ENCODE measurements around the gene HLCS.

HLCS gene

DNA sequence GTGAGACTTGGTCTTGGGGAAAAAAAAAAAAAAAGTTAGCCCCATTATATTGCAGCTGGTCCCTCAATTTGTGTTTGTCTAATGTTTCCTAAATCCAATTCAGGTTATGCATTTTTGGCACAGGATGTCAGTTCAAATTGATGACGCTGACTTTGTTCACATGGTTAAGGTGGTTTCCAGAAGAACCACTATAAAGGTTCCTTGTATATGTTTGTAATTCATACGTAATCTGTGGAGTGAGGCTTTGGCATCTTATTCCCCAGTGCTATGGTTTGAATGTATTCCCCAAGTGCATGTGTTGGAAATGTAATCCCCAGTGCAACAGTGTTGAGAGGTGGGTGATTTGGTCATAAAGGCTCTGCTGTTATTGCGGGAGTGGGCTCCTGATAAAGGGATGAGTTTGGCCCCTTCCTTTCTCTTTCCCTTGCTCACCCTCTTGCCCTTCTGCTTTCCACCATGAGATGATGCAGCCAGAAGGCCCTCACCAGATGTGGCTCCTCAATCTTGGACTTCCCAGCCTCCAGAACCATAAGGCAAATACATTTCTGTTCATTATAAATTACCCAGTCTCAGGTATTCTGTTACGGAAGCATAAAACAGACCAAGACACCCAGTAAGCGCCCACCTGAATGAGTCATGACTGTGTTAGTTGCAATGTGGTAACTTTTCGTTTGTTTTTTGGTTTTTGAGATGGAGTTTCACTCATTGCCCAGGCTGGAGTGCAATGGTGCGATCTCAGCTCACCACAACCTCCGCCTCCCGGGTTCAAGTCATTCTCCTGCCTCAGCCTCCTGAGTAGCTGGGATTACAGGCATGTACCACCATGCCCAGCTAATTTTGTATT, 19.5 kb upstream of the HLCS start:
- DNase-seq: no peak

DNA sequence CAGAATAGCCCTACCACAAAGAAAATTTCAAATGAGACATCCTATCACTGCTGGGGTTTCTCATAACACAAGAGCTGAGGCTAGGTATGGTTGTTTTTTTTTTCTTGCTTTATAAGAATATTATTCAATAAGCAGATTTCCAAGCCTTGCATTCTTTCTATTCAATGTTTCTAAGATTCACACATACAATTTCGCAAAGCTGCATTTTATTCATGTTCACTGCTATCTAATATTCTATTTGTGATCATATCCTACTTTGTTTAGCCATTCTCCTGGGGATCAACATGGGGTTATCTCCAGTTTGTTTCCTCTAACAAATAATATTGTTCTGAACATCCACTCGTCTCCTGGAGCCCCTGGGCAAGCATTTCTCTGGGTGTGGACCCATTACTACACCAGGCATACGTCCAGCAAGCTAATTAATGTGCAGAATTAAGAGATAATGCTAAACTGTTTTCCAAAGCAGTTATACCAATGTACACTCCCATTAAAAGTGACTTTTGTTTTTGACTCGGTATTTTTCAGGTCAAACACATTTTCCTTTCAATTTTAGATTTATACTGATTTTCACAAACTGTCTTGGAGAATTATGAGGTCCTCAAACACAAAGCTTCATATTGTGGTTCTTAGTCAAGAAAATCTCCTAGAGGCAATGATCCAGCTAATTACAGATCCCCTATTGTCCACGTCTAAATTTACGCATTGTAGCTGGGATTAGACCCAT, 15.7 kb upstream of the HLCS start:
- DNase-seq: no peak

DNA sequence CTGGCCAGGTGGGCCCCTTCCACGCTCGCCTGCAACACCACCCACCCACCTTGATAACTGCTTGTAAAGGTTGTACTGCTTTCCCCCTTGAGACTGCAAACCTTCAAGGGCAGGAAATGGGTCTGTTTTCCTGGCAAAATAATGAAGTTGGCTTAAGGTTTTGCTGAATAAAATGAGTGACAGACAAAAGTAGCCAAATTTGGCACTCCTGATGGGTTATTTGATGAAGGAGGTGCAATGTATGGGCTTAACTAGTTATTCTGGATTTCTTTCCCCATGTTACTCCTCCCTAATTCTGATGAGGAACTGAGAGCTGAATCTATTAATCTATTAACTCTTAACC, 14.6 kb upstream of the HLCS start:
- no peak for DNase-seq

- DNase-seq: peak; percentile 55
Measured at GRCh38 chr21:36980280-36981048, 14.0 kb upstream of the HLCS start.

DNA sequence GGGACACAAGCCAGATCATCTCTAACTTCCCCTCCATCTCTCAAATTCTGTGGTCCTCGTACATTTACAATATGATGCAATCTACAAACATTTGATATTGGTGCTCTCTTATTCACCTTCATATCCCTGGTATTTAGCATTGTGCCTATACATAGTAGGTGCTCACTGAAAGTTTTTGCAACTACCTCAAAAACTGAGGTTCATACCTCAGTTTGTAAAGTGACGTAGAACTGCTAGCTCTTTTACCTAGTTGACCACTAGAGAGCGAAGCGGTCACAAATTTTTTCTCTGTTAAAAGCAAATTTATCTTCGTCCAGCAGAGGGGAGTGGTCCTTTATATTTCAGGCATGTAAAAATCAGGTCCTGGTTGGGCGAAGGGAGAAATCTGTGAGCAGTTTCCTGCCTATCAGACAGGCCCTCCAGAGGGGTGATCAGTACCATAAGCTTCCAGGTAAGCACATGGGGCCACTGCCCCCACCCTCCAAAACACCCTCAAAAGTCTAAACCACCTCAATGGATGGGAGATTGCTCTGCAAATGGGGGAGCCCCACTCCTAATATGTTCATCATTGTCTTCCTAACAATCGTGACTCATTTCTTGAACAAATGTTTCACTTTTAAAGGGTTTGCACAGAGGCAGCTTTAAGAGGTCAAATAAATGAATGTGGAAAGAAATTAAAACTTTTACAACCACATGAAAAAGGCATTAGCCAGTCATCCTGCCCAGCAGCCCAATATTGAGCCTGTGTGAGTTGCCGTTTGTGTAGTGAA, 10.6 kb upstream of the HLCS start:
- DNase-seq: peak; percentile 52

GRCh38 chr21:36976228-36976861, 9.9 kb upstream of the HLCS start:
- DNase-seq: no peak

GRCh38 chr21:36974851-36975192, 8.4 kb upstream of the HLCS start:
- DNase-seq: no peak

DNA sequence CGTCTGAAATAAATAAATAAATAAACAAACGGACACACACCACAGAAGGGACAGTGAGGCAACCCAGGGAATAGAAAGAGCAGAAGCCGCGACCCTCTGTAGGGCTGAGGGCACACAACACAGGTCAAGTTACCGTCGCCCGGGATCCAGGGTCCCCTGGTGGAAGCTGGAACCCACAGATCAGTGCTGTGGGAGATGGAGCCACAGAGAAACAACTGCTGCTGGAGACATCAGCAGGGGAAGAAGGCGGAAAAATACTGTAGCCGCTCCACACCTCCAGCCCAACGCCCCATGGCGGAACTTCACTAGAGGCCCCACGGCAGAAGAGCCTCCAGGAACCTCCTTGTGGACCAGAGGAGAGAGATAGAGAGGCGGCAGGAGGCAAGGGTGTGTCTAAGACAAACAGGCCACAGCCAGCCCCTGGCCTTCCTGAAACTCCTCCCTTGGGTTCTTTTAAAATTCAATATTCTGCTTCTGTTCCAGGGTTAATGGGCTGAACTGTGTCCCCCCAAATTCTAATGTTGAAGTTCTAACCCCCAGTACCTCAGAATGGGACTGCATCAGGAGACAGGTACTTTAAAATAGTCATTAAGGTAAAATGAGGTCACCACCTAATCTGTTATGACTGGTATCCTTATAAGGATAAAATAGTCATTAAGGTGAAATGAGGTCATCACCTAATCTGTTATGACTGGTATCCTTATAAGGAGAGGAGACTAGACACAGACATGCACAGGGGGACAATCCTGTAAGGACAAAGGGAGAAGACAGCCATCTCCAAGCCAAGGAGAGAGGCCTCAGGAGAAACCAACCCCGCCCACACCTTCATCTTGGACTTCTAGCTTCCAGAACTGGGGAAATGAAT, 7.7 kb upstream of the HLCS start:
- no peak for DNase-seq

GRCh38 chr21:36968976-36969375, 2.5 kb upstream of the HLCS start:
- DNase-seq: no peak

- DNase-seq: no peak
Measured at GRCh38 chr21:36968414-36968813, 1.9 kb upstream of the HLCS start.

GRCh38 chr21:36966821-36967768, 626 bp upstream of the HLCS start:
- DNase-seq: no peak

GRCh38 chr21:36965720-36966065, 776 bp downstream of the HLCS start:
- no peak for DNase-seq

DNA sequence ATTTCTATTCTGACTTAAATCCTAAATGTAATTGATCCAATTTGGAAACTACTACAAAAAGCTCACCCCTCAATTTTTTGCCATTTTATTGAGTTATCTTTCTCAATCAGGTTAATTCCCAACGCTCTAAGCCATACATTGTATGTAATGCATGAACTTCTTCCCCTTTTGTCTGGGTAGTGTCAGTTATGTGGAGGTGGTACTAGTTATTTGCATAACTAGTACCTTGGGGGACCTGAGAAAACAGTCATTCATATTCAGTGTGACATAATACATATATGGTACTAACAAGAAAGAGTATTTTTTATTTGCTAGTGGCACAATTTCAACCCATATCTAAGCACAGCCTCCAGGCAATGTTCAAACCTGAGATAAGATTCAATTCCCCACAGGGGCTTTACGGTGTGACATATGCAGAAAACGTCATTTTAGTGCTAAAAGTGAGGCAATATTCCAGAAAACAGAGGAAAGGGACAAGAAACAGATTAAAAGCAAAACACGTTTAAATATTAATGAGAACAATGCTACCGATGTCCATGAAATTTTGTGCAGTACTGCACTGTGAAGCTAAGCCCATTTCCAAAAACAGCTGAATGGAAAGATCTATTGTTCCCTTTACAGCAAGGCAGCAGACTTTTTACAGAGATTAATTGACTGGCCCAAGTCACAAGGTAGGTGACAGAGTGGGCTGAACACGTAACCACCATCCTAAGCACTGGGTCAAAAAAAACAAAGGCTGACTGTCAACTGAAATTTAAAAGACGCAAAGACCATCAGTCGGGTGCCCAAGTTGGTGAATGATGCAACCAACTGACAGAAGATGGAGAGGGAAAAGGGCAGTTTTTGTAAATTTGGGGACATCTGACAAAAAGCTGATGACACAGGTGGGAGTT, 1.4 kb downstream of the HLCS start:
- DNase-seq: no peak

- DNase-seq: no peak
Measured at GRCh38 chr21:36964398-36964797, 2.1 kb downstream of the HLCS start.

DNA sequence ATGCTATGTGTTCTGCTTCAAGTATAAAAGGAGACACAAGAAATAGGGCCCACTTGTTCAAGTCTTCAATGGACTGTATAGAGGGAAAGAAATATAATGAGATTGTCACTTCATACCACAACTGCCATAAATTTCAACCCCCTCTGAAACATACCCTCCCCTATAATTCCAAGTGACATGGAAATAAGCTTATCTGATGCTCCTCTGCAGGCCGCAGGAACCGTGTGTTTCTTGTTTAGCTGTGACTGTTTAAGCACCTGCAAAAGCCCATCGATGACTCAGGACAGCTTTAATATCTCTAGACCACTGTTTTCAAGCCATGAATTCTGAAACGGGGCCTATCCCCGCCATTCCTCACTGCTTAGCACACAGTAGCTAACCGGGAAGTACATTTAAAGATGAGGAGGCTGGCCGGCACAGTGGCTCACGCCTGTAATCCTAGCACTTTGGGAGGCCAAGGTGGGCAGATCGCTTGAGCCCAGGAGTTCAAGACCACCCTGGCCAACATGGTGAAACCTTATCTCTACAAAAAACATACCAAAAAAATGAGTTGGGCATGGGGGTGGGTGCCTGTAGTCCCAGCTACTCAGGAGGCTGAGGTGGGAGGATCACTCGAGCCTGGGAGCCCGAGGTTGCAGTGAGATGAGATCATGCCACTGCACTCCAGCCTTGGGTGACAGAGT, 4.2 kb downstream of the HLCS start:
- DNase-seq: no peak

DNA sequence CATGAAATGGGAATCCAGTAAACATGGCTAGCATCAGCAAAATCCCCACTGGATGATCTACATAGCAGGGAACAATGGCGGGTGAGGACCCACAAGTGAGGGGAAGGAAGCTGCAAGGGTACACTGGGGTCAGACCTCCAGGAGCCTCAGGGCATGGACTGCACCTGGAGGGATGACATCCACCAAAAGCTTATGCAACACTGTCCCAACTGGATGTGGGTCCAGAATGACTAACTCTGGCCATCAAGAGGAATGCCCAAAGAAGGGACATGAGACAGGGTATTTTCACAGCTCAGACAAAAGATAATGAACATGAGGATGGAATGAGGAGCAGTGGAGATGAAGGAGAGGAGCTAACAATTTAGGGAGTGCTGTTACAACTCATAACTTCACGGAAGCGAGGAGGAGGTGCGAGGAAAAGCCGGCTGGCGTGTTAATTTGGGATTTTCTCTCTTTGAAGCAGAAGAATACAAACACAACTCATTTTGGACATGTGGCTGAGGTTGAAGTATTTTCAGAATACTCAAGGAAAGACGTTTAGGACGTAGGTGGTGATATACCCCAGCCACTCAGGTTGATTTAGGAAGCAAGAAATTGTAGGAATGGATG, 5.7 kb downstream of the HLCS start:
- no peak for DNase-seq

GRCh38 chr21:36959020-36959835, 7.2 kb downstream of the HLCS start:
- DNase-seq: no peak

All from right forelimb (tissue), 1 donor.